ENCODE results near the gene TFR2. TPM values are rescaled to one million over a fixed set of nuclear protein-coding genes. Genes with fewer than 3 reads are reported as not detected.
A peak's percentile ranks its signal among the peaks of the same experiment; 100 is the strongest.

The TFR2 gene
- total RNA-seq, 2 donors from 2014 or later, result 0.26 TPM; not detected in 1

DNA sequence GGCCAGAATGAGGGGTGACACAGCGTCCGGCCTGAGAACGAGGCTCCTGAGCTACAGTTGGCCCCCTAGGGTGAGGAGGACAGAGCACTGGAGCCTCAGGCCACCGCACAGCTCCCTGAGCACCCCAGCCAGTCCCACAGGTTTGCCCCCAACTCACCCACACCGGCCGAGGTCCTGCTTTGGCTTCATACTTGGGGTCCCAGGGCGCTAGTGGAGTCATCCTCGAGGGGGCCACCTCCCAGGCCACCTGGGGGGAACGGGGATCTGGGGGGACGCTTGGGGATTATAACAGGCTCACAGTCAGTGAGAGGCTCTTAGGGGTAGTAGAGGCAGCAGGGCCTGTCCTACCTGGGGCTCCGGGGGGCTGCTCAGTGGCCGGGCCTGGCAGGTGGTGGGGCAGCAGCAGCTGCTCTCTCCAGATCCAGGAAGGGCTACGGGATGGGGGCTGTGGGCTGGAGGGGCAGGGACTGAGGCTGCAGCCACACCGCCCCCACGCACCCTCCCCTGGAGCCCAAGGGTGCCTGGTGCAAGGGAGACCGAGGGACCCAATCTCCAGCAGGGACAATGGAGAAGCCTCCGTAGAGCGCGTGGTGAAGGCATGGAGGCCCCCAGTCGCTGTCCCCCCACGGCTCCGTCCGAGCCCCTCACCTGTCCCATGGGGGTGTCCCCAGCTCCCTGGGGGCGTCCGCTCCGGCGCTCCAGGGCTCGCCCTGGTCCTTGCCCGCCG lies 68.2 kb downstream of the TFR2 start:
- peaks cover 9 to 20% of the 10 kb centered on the region in 2 donors for H3K36me3 ChIP-seq (replicated peaks in 1 of 2; ENCODE audit: insufficient read depth in 1 of 2, low read depth in 2 of 2)
- intact Hi-C loops (cut with DNase I), result no loop called here

DNA sequence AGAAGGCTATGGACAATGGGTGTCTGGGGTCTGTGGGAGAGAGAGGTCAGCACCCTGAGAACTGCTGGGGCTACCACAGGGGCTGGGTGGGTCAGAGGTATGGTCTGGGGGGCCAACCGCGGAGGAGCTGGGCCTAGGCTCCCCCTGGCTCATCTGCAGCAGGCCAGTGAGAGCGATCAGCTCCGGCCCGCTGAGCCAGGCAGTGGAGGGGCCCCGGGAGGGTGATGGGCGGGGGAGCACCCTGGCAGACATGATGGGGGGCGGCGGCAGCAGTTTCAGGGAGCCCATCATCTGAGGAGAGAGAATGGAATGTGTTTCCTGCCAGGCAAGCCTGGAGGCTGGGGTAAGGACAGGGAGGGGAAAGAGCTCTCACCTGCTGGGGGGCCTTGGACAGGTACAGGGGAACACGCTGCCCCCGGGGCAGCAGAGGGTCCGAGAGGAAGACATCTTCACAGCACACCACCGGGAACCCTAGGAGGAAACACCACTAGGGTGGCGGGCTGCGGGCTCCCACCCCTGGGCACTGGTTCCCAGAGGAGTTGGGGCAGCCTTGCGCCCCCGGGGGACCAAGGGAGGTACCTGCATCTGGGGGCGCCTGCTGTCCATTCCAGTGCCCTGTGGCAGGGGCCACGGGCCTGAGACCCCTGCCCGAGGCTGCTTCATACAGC lies 68.9 kb downstream of the TFR2 start:
- TF ChIP-seq POLR2A (IDR thresholded peaks at IDR 0.05), result no peak
- TF ChIP-seq, protein P1, sequence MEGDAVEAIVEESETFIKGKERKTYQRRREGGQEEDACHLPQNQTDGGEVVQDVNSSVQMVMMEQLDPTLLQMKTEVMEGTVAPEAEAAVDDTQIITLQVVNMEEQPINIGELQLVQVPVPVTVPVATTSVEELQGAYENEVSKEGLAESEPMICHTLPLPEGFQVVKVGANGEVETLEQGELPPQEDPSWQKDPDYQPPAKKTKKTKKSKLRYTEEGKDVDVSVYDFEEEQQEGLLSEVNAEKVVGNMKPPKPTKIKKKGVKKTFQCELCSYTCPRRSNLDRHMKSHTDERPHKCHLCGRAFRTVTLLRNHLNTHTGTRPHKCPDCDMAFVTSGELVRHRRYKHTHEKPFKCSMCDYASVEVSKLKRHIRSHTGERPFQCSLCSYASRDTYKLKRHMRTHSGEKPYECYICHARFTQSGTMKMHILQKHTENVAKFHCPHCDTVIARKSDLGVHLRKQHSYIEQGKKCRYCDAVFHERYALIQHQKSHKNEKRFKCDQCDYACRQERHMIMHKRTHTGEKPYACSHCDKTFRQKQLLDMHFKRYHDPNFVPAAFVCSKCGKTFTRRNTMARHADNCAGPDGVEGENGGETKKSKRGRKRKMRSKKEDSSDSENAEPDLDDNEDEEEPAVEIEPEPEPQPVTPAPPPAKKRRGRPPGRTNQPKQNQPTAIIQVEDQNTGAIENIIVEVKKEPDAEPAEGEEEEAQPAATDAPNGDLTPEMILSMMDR (IDR thresholded peaks at IDR 0.05), result no peak
- Histone ChIP-seq H3K27me3 (no peaks in the 10 kb centered on the region), H3K27ac (no peak overlapping the region), H3K9me3 (no peaks in the 10 kb centered on the region), H3K4me1 (peaks cover 40% of the 10 kb centered on the region), H3K36me3 (replicated peaks in 1 of 2; ENCODE audit: insufficient read depth in 1 of 2, low read depth in 2 of 2) (peaks cover 2 to 14% of the 10 kb centered on the region in 2 donors), H3K4me3 (no peak overlapping the region)
- 73 to 77% methylated on average over 7 to 17 of the region's 20 CpGs for WGBS, 2 donors
- ATAC-seq (no peak), DNase-seq (no peak)
- intact Hi-C loops (cut with DNase I), result no loop called here

More for the DNA sequence above, 68.2 kb downstream of the TFR2 start:
- ATAC-seq (no peak), DNase-seq (no peak)
- Histone ChIP-seq H3K27ac (no peak overlapping the region), H3K4me1 (peaks cover 33% of the 10 kb centered on the region), H3K9me3 (no peaks in the 10 kb centered on the region), H3K27me3 (no peaks in the 10 kb centered on the region), H3K4me3 (no peak overlapping the region)
- WGBS, 2 donors, result 92 to 94% methylated on average over 12 to 21 of the region's 30 CpGs
- TF ChIP-seq, protein P1 (IDR thresholded peaks at IDR 0.05), result no peak
- TF ChIP-seq POLR2A (IDR thresholded peaks at IDR 0.05), result no peak

DNA sequence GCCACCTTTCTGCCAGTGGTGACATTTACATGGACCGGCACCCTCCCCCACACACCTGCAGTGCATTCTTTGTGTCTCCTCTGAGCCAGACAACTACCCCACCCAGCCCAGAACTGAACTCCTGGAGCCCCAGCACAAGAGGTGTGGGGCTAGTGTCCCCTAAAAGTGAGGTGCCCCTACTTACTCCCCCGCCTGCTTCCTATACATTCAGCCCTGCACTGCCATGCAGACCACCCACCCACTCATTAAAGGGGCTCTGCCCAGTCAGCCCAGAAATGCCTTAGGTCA lies 69.6 kb downstream of the TFR2 start:
- peaks cover 46% of the 10 kb centered on the region for H3K4me1 ChIP-seq
- ATAC-seq, result no peak
- no peaks in the 10 kb centered on the region for H3K27me3 ChIP-seq
- no peaks in the 10 kb centered on the region for H3K9me3 ChIP-seq
- H3K4me3 ChIP-seq, result no peak overlapping the region
- H3K27ac ChIP-seq, result peak overlapping the region in 1 of 4 donors; percentile 44
- no peak for DNase-seq
- intact Hi-C loops (cut with DNase I), result no loop called here
- WGBS, 2 donors, result 81 to 93% methylated on average over 2 of the region's 2 CpGs
- H3K36me3 ChIP-seq (replicated peaks in 1 of 2; ENCODE audit: insufficient read depth in 1 of 2, low read depth in 2 of 2), result peaks cover 0 to 14% of the 10 kb centered on the region in 2 donors
- TF ChIP-seq, protein P1 (IDR thresholded peaks at IDR 0.05), result no peak
- TF ChIP-seq POLR2A (IDR thresholded peaks at IDR 0.05), result no peak

DNA sequence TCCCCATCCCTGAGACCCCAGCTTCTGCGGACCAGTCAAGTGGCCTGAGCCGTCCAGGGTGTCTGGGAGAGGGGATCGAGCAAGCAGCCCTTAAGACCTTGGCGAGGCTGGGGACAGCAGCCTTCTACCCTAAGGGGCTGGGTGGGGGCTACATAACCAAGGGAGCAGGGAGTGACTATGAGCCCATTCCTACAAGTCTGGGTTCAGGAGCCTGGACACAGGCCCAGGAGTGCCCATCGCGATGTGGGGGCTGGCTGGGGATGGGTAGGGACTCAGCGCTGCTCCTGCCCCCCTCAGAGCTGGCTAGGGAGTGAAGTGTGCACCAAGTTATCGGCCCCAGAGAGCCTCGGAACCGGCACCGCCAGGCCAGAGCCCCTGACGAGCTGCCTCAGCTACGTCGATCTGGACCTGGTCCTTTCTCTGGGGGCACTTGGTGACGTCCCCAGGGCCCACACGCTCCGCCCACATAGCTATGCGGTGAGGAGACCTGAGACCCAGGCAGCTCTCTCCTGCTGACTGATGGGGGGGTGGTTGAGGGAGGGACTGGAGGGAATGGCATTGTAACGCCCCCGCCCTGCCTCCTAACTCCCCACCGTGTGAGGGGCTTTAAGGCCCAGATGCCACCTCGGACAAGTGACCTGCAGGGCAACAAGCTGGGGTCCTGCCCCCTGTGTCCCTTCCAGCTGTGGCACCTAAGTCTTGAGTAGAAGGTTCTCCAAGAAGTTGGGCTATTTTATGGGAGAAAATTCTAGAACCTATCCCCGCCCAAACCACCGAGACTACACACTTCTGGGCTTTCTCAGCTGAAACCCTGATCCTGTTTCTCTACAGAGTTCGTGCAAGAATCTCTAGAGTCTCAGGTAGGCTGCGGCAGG lies 70.2 kb downstream of the TFR2 start:
- Histone ChIP-seq H3K27ac (peak overlapping the region in 2 of 4 donors; percentile 13 to 44), H3K27me3 (no peaks in the 10 kb centered on the region), H3K36me3 (replicated peaks in 1 of 2; ENCODE audit: insufficient read depth in 1 of 2, low read depth in 2 of 2) (peaks cover 0 to 11% of the 10 kb centered on the region in 2 donors), H3K4me3 (no peak overlapping the region), H3K9me3 (no peaks in the 10 kb centered on the region), H3K4me1 (peaks cover 52% of the 10 kb centered on the region)
- WGBS, 2 donors, result 73 to 83% methylated on average over 7 to 25 of the region's 26 CpGs
- DNase-seq (peak in 2 of 4 donors; percentile 37 to 40), ATAC-seq (no peak)
- TF ChIP-seq POLR2A (IDR thresholded peaks at IDR 0.05), result no peak
- TF ChIP-seq, protein P1 (IDR thresholded peaks at IDR 0.05), result no peak
- intact Hi-C loops (cut with DNase I), result no loop called here

Small RNA genes lying within 50 kb of the gene (small RNA-seq; reads per million reads assigned to genes)
- gene SAP25, result not detected

Other genes with a start within 250 kb of the TFR2 start
- gene ZCWPW1, start 212.8 kb downstream of the TFR2 start, total RNA-seq, result 1 to 10 TPM; 1.6 to 3.3 TPM
- gene MEPCE, start 211.7 kb downstream of the TFR2 start, total RNA-seq, result 10 to 100 TPM; 14.0 to 34.9 TPM
- gene PPP1R35, start 205.1 kb downstream of the TFR2 start, total RNA-seq, result 10 to 100 TPM; 39.4 to 69.2 TPM
- 1 to 10 TPM in 1 of 2 donors, not detected in 1; 1.0 TPM for gene SPACDR, start 177.3 kb downstream of the TFR2 start, total RNA-seq
- 10 to 100 TPM; 16.6 to 34.9 TPM for gene TSC22D4, start 162.3 kb downstream of the TFR2 start, total RNA-seq
- gene NYAP1, start 157.6 kb downstream of the TFR2 start, total RNA-seq, result 1 to 10 TPM; 1.0 to 1.3 TPM
- 10 to 100 TPM; 20.4 to 24.6 TPM for gene AGFG2, start 102.3 kb downstream of the TFR2 start, total RNA-seq
- not detected for gene SAP25, start 67.7 kb downstream of the TFR2 start, total RNA-seq
- 100 to 1,000 TPM in 1 of 2 donors, 10 to 100 TPM in 1; 25.4 to 121 TPM for gene LRCH4, start 55.4 kb downstream of the TFR2 start, total RNA-seq
- gene FBXO24, start 55.2 kb downstream of the TFR2 start, total RNA-seq, result 1 to 10 TPM; 1.8 to 5.3 TPM
- 10 to 100 TPM in 1 of 2 donors, 1 to 10 TPM in 1; 7.3 to 24.1 TPM for gene PCOLCE, start 39.2 kb downstream of the TFR2 start, total RNA-seq
- gene MOSPD3, start 29.0 kb downstream of the TFR2 start, total RNA-seq, result 1 to 10 TPM; 6.9 to 8.6 TPM
- gene ACTL6B, start 14.9 kb upstream of the TFR2 start, total RNA-seq, result under 1 TPM in 1 of 2 donors, not detected in 1; 0.52 TPM
- gene GNB2, start 32.2 kb upstream of the TFR2 start, total RNA-seq, result 100 to 1,000 TPM; 106 to 123 TPM
- gene GIGYF1, start 52.7 kb upstream of the TFR2 start, total RNA-seq, result 10 to 100 TPM; 25.2 to 49.4 TPM
- 10 to 100 TPM; 17.1 to 20.8 TPM for gene POP7, start 64.6 kb upstream of the TFR2 start, total RNA-seq
- 1 to 10 TPM; 1.3 to 2.6 TPM for gene EPO, start 78.9 kb upstream of the TFR2 start, total RNA-seq
- not detected for gene ZAN, start 92.0 kb upstream of the TFR2 start, total RNA-seq
- gene EPHB4, start 186.0 kb upstream of the TFR2 start, total RNA-seq, result 10 to 100 TPM; 33.6 to 46.4 TPM
- gene SLC12A9, start 211.2 kb upstream of the TFR2 start, total RNA-seq, result 10 to 100 TPM; 12.7 to 38.9 TPM
- gene TRIP6, start 225.8 kb upstream of the TFR2 start, total RNA-seq, result 10 to 100 TPM; 34.9 to 43.6 TPM
- gene SRRT, start 233.6 kb upstream of the TFR2 start, total RNA-seq, result 10 to 100 TPM; 54.7 to 60.7 TPM
- 1 to 10 TPM; 6.2 to 7.9 TPM for gene UFSP1, start 248.2 kb upstream of the TFR2 start, total RNA-seq